GM12864 (cell line): Measurements from ENCODE around the gene MUSK.

Source experiments
- DNase-seq: peaks from one replicate; pipeline ENCODE4 v3.0.0-alpha.2; 2011; ENCODE audit warnings: low read depth
- H3K4me3 ChIP-seq: 2 replicates; pipeline ENCODE4 v1.5.1; 2011; ENCODE audit warnings: mild to moderate bottlenecking, low read depth, low read length, control low read depth
- TF ChIP-seq, protein P1 (sequence below): IDR thresholded peaks from 2 replicates; pipeline ENCODE4 v1.5.1; 2011; ENCODE audit warnings: low read depth, mild to moderate bottlenecking, moderate library complexity, low read length, control low read depth, inconsistent platforms; ENCODE audit errors: missing control alignments

Gene MUSK

DNA sequence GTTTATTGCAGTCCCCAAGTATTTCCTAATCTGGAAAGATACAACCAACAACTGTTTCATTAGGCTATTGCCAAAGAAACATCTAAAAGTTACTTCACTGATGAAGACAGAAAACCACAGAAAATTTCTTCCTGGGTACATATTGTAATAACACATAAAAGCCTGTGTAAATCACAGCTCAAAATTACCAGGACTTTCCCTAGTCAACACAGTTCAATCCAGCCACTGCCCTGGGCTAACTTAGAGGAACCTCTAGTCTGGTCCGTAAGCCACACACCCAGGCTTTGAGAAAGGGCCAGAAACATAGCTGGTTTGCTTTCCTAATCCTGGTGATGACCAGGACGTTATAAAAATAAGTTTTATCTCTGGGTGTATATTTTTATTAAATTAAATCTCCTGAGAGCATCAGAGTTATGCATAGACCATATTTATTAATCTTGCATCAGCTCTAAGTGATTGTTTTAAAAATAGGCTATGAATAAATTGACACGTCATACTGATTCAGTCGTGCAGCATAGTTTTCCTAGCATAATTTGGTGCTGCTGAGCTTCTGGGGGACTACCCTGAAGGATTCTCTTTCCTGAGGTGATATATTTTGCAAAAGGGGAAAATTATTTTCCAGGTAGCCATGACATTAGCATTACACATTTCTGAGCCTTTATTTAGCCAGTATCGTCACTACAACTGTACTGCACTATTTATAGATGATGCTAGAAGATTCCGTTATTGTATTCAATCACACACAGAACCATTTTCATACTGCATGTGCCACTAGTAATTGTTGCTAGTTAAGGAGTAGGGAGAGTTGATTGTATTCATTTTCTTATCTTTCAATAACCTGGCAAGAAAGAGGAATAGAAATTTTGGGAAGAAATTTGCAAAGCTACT lies 12.6 kb upstream of the MUSK start:
- no peak overlapping the region for H3K4me3 ChIP-seq
- no peak for DNase-seq
- TF ChIP-seq, protein P1, sequence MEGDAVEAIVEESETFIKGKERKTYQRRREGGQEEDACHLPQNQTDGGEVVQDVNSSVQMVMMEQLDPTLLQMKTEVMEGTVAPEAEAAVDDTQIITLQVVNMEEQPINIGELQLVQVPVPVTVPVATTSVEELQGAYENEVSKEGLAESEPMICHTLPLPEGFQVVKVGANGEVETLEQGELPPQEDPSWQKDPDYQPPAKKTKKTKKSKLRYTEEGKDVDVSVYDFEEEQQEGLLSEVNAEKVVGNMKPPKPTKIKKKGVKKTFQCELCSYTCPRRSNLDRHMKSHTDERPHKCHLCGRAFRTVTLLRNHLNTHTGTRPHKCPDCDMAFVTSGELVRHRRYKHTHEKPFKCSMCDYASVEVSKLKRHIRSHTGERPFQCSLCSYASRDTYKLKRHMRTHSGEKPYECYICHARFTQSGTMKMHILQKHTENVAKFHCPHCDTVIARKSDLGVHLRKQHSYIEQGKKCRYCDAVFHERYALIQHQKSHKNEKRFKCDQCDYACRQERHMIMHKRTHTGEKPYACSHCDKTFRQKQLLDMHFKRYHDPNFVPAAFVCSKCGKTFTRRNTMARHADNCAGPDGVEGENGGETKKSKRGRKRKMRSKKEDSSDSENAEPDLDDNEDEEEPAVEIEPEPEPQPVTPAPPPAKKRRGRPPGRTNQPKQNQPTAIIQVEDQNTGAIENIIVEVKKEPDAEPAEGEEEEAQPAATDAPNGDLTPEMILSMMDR, result no peak

DNA sequence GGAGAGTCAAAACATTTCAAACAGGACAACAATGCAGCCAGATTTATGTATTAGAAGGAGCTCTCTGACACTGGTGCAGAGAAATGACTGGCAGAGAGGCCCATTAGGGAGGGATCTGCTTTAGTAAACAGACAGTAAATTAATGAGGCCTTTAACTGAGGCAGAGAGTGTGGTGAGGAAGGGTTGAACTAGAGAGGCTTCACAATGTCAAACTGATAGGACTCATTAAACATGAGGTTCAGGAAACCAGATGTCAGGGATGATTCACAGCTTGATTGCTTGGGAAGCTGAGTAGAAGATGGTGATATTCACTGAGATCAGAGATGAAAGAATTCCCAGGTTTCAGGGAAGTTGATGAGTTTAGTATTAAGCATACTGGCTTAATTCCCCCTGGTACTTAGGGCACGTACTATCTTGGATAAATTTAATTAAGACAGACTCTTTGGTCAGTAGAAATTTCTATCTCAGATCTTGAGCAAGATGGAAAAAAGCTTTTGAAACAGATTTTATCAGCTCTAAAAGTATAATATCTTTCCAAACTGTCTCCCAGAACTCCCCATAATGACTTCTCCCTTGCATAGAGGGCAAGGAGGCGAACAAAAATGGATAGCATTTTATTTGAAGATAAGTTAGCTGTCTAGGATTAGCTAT lies 8.6 kb upstream of the MUSK start:
- no peak overlapping the region for H3K4me3 ChIP-seq
- TF ChIP-seq, protein P1, result no peak

DNA sequence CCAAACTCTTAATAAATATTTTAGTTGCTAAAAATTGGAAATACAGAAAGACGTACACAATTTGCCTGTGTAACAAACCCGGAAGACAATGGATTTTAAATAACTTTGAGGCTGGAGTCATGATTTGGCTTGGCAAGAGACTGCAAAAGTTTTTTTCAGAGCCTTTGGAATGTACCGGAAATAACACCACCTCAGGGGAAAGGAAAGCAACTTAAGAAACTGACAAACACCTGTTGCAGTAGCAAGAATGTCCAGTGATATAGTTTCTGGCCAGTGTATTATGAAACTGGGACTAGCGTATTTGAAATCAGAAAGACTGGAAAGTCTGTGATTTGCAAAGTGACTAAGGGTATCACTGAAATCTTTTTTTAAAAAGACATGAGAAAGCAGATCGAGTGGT lies 842 bp downstream of the MUSK start:
- TF ChIP-seq, protein P1, result no peak
- no peak overlapping the region for H3K4me3 ChIP-seq
- no peak for DNase-seq

More for the DNA sequence above, 8.6 kb upstream of the MUSK start:
- no peak for DNase-seq

DNA sequence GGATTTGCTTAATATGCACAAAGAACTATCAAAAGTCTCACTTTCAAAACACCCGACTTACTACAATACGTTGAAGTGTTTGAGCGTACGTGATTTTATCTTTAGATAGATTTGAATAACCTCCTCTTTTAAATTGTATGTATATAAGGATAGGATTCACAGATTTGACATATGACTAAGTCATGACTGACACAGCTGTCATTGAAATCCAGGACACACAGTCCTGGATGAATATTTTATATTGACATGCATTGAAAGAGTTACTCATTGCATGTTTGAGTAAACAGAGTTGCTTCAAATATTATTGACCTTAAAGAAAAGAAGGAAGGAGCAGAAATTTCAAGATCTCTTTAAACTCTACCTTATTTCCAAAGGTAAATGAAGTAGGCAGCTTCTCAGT lies 3.3 kb downstream of the MUSK start:
- TF ChIP-seq, protein P1, result no peak
- DNase-seq, result no peak
- H3K4me3 ChIP-seq, result no peak overlapping the region

DNA sequence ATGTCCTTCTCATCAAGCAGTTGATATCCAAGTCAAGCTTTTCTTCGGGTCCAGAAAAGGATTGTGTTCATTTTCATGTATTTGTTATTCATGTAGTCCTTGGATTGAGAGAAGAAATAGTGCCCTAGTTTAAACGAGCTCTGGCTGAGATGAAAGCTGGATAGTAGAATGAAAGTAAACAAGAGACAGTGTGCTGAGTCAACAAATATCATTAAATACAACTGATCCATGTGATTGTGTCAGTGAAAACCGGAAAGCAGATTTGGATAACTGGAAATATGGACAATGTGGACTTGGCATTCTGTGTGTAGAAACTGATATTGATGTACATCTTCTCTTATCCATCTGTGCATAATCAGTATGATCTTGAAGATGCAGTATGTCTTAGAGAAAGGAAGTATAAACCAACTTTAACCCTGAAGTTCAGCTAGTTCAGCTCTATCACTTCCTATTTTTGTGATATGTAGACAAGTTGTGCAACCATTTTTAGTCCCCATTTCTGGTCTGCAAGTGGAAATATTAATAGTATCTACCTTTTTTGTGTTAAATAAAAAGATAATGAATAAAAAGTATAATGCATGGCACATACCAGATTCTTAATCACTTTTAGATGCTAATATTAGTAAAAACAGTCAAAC lies 4.4 kb downstream of the MUSK start:
- TF ChIP-seq, protein P1, result no peak
- no peak for DNase-seq
- H3K4me3 ChIP-seq, result no peak overlapping the region

DNA sequence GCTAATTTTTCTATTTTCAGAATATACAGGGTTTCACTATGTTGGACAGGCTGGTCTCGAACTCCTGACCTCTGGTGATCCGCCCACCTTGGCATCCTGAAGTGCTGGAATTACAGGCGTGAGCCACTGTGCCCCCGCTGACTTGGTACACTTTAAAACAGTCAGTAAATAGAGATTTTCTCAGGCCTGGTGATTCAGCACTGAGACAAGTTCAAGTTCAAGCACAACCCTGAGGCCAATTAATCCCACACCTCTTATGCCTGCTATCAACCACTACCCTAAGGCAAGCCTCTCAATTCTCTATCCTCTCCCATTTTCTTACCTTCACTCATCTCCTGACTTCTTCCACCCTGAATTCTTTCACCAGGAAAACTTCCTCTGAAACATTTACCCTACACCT lies 18.9 kb downstream of the MUSK start:
- no peak overlapping the region for H3K4me3 ChIP-seq
- DNase-seq, result no peak
- TF ChIP-seq, protein P1, result no peak
